Adrenal gland (tissue), 12 donors: ENCODE measurements around the gene ANO10. TPM values are rescaled to one million over a fixed set of nuclear protein-coding genes. Genes with fewer than 3 reads are reported as not detected.

Source experiments
- DNase-seq, 7 donors: peaks; one replicate each; pipeline ENCODE4 v3.0.0-alpha.2; 2019 to 2020
- H3K27ac ChIP-seq, 5 donors: fragments of 200-600 bp; sonication (generic) in 4 of 5; 1 replicate in 3 of 5; 2 replicates in 2 of 5; pipeline versions ENCODE4 v1.5.1 to v1.8.0; 2016 to 2020; ENCODE audit warnings: mild to moderate bottlenecking in 1 of 5
- H3K27me3 ChIP-seq: fragments of 200-600 bp; 2 replicates; pipeline ENCODE4 v1.8.0; 2021
- H3K36me3 ChIP-seq, 2 donors: fragments of 200-600 bp; replicated peaks in 1 of 2; 1 replicate in 1 of 2; 2 replicates in 1 of 2; pipeline versions ENCODE4 v1.5.1 to v1.8.0; 2018 to 2022
- H3K4me1 ChIP-seq, 2 donors: fragments of 200-600 bp; replicated peaks in 1 of 2; 1 replicate in 1 of 2; 2 replicates in 1 of 2; pipeline versions ENCODE4 v1.5.1 to v1.8.0; 2018 to 2021
- H3K4me3 ChIP-seq, 4 donors: fragments of 200-600 bp; sonication (generic) in 3 of 4; one replicate each; pipeline ENCODE4 v1.5.1; 2016 to 2018
- H3K9me3 ChIP-seq, 3 donors: fragments of 200-600 bp; sonication (generic) in 1 of 3; replicated peaks in 1 of 3; 1 replicate in 2 of 3; 2 replicates in 1 of 3; pipeline versions ENCODE4 v1.5.1 to v1.8.0; 2016 to 2021
- POLR2A ChIP-seq, 2 donors: fragments of 450-650 bp; IDR thresholded peaks; one replicate each; pipeline ENCODE4 v1.6.1; 2017; ENCODE audit warnings: antibody characterized with exemption in 2 of 2, mild to moderate bottlenecking in 2 of 2, moderate library complexity in 1 of 2
- WGBS, 4 donors: extraction: QIAGEN DNeasy Blood & Tissue Kit in 2 of 4; methylation state at CpG; one replicate each; pipeline versions ENCODE4 v1.1.5 to v1.1.7; 2013 to 2017; 5-methylcytosine and 5-hydroxymethylcytosine counted together
- intact Hi-C, 2 donors: fragments of 100-400 bp; cut with DNase I; formaldehyde crosslinking; loops; one replicate each; pipeline versions ENCODE4 v1.14.1 to v1.15.0; 2022 to 2023
- polyA plus RNA-seq, 3 donors: library from polyadenylated mRNA; stranded (reverse); fragments of 200-250 nt in 2 of 3; fragments of 350-450 nt in 1 of 3; fragmentation: Illumina TruSeq in 1 of 3; extraction: RNeasy Lipid Tissue Mini Kit (QIAGEN cat#74804) in 1 of 3; gene quantifications; one replicate each; pipeline ENCODE4 v1.2.3, GENCODE V29; 2013 to 2014
- total RNA-seq, 9 donors: library from RNA; depleted of rRNA in 4 of 9; stranded (reverse); fragments of >200 nt in 4 of 9; fragments of 120-200 nt in 1 of 9; fragmentation: NEBNext Ultra II Directional in 1 of 9; extraction: Animal tissue kit (Norgen Biotek cat#: 25700) in 1 of 9; gene quantifications; one replicate each; pipeline versions ENCODE4 v1.1.0 to v1.2.4, GENCODE V29; 2013 to 2023
- TF ChIP-seq, protein P1 (sequence below), 6 experiments: fragments of 450-650 bp in 4 of 6; fragments of 200-600 bp in 2 of 6; sonication (generic) in 1 of 6; IDR thresholded peaks; 1 replicate in 5 of 6; 2 replicates in 1 of 6; pipeline versions ENCODE4 v1.5.1 to v1.8.0; 2016 to 2021; ENCODE audit warnings: antibody characterized with exemption in 6 of 6, mild to moderate bottlenecking in 2 of 6, moderate library complexity in 1 of 6
- donor health status: healthy with polysubstance abuse.
- donor health status: Bipolar disorder and iron deficiency.
- donor health status: DM: yes; HTN: yes; CAD: no.
- donor health status: DM: no; HTN: no; CAD: no.
- donor health status: DM: no; HTN: no; CAD: no.
- donor health status: DM: yes; HTN: yes; CAD: no.

ANO10 gene
- total and polyA plus RNA-seq, 12 donors = 10.7 to 34.8 (median 22.0) TPM

GRCh38 chr3:43647331-43648166 lies 25.7 kb upstream of the ANO10 start:
- no peak overlapping the region for H3K27ac ChIP-seq
- TF ChIP-seq, protein P1, sequence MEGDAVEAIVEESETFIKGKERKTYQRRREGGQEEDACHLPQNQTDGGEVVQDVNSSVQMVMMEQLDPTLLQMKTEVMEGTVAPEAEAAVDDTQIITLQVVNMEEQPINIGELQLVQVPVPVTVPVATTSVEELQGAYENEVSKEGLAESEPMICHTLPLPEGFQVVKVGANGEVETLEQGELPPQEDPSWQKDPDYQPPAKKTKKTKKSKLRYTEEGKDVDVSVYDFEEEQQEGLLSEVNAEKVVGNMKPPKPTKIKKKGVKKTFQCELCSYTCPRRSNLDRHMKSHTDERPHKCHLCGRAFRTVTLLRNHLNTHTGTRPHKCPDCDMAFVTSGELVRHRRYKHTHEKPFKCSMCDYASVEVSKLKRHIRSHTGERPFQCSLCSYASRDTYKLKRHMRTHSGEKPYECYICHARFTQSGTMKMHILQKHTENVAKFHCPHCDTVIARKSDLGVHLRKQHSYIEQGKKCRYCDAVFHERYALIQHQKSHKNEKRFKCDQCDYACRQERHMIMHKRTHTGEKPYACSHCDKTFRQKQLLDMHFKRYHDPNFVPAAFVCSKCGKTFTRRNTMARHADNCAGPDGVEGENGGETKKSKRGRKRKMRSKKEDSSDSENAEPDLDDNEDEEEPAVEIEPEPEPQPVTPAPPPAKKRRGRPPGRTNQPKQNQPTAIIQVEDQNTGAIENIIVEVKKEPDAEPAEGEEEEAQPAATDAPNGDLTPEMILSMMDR (IDR thresholded peaks at IDR 0.05) = no peak
- DNase-seq = no peak
- no peaks in the 10 kb centered on the region for H3K36me3 ChIP-seq
- H3K4me3 ChIP-seq = no peak overlapping the region
- 81 to 89% (median 86%) methylated on average over 6 of the region's 6 CpGs for WGBS, 4 donors
- intact Hi-C loops = no loop called here
- no peaks in the 10 kb centered on the region for H3K27me3 ChIP-seq
- no peaks in the 10 kb centered on the region for H3K9me3 ChIP-seq
- H3K4me1 ChIP-seq = no peaks in the 10 kb centered on the region

DNA sequence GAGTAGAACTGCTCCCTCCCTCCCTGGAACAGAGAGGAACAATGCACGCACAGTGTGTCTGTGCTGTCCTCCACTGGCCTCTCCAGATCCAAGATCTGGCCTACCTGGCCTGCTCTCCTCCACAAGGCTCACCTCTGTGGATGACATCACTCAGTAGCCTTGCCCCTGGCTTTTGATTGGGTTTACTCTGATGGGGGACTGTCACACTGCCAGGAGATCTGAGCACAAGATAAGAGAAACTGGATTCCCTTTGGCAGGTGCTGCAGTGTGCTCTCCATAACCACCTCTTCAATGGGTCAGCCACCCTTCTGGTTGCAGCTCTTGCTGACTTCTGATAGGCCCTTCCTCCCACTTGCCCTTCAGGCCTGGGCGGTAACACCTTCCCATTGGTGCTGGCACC lies 22.6 kb upstream of the ANO10 start:
- DNase-seq = no peak
- no peaks in the 10 kb centered on the region for H3K9me3 ChIP-seq
- no peak for TF ChIP-seq POLR2A (IDR thresholded peaks at IDR 0.05)
- TF ChIP-seq, protein P1 (IDR thresholded peaks at IDR 0.05) = no peak
- intact Hi-C loops = no loop called here
- no peak overlapping the region for H3K27ac ChIP-seq
- H3K27me3 ChIP-seq = no peaks in the 10 kb centered on the region
- 89 to 100% (median 93%) methylated on average over 2 of the region's 2 CpGs for WGBS, 4 donors
- H3K36me3 ChIP-seq = no peaks in the 10 kb centered on the region
- no peak overlapping the region for H3K4me3 ChIP-seq
- H3K4me1 ChIP-seq = no peaks in the 10 kb centered on the region

DNA sequence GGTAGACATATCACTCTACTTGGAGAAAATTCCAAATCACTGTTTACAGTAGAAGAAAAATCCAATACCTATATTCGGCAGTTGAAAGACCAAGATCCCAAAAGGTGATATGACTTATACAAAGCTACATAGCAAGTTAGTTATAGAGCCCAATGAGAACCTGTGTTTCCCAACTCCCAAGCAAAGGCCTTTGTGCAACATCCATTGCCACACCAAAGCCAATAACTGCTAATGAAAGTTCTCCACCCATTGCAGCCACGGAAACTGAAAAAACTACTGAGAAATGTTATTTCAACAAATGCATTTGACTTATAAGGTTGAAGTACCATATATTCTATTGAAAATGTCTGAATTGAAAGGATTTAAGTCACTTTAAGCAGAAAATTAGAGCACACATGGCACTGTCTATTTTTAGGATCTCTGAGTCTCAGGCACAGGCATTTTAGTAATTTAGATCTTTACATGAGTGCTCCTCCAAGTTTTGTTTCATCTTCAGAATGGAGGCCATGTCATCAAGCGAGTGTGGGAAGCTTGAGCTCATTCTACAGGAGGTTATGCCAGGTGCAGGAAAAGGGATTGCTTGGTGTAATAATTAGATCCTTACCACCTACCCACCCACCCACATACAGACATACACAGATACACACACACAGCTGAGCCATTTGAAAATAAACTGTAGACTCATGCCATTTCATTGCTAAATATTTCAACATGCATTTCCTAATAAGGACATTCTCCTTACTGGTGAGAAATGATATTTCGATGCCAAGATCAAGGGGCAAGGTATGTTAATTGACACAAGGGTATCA lies 19.7 kb upstream of the ANO10 start:
- Histone ChIP-seq H3K27ac (no peak overlapping the region), H3K9me3 (no peaks in the 10 kb centered on the region), H3K4me1 (no peaks in the 10 kb centered on the region), H3K4me3 (no peak overlapping the region), H3K27me3 (no peaks in the 10 kb centered on the region), H3K36me3 (no peaks in the 10 kb centered on the region)
- TF ChIP-seq POLR2A (IDR thresholded peaks at IDR 0.05) = no peak
- TF ChIP-seq, protein P1 (IDR thresholded peaks at IDR 0.05) = no peak
- DNase-seq = no peak
- 81 to 88% (median 82%) methylated on average over 4 of the region's 4 CpGs for WGBS, 4 donors
- intact Hi-C loops = no loop called here

GRCh38 chr3:43640681-43641080 lies 18.9 kb upstream of the ANO10 start:
- no peak overlapping the region for H3K4me3 ChIP-seq
- no peaks in the 10 kb centered on the region for H3K4me1 ChIP-seq
- no peak for DNase-seq
- TF ChIP-seq, protein P1 (IDR thresholded peaks at IDR 0.05) = no peak
- TF ChIP-seq POLR2A (IDR thresholded peaks at IDR 0.05) = no peak
- 90 to 95% (median 95%) methylated on average over 3 of the region's 3 CpGs for WGBS, 4 donors
- intact Hi-C loops = no loop called here
- no peak overlapping the region for H3K27ac ChIP-seq
- H3K36me3 ChIP-seq = no peaks in the 10 kb centered on the region
- no peaks in the 10 kb centered on the region for H3K9me3 ChIP-seq
- no peaks in the 10 kb centered on the region for H3K27me3 ChIP-seq
